Measurements from ENCODE around the gene PTPRE. TPM values are rescaled to one million over a fixed set of nuclear protein-coding genes. Genes with fewer than 3 reads are reported as not detected.

PTPRE gene
- polyA plus RNA-seq, 1 donor from 2014 or later, result 4.1 TPM

DNA sequence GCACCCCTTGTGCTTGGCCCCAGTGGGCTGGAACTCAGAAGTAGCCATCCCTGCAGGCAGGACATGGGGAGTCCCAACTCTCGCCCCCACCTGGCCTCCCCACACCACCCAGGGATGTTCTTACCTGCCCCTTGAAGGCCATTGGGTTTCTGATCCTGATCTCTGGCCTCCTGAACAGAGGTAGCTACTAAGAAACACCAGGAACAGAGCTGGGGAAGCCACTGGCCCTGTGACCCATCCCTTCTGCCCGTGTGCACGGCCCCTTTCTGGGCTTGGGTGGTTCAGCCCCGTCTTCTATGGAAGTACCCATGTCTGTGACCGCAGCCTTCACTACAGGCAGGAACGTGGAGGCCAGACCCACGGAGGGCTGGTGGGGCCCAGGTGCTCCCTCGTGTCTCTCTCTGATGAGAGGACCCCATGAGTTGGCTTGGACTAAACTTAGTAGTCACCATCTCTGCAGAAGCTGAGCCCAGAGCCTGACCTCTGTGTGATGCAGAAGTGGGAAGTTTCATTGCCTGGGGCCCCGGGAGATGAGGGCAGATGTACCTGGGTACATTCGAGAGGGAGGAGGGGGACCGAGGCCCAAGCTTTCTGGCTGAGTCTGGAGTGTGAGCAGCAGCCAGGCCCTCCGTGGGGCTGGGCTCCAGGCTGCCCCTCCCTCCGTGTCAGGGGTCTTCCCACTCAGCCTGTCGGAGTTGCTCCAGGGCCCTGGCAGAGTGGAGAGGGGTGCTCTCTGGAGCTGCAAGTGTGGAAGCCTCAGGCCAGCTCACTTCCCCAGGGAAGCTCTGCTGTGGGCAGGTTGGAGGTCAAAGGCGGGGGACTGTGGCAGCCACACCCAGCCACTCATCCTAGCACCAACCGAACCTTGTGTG, 138.3 kb downstream of the PTPRE start:
- Histone ChIP-seq H3K9ac (ENCODE audit: low read length) (no peak overlapping the region), H3K27ac (ENCODE audit: low read length) (no peak overlapping the region), H2AFZ (ENCODE audit: low read depth, low read length) (no peak overlapping the region), H4K20me1 (ENCODE audit: insufficient read depth) (no peaks in the 10 kb centered on the region), H3K27me3 (ENCODE audit: insufficient read depth, low read depth, low read length) (no peaks in the 10 kb centered on the region), H3K9me2 (ENCODE audit: insufficient read depth, low read length) (no peaks in the 10 kb centered on the region), H3K36me3 (ENCODE audit: insufficient read depth, low read length) (no peaks in the 10 kb centered on the region), H3F3A (ENCODE audit: insufficient read depth, low read length, poor library complexity, severe bottlenecking) (no peaks in the 10 kb centered on the region), H3K4me3 (ENCODE audit: low read length) (no peak overlapping the region), H3K4me2 (ENCODE audit: low read length) (no peak overlapping the region), H3K9me3 (ENCODE audit: low read length) (no peaks in the 10 kb centered on the region), H3K79me2 (replicated peaks; ENCODE audit: insufficient read depth, low read length) (no peaks in the 10 kb centered on the region)
- TF ChIP-seq TAF1 (IDR thresholded peaks at IDR 0.05; ENCODE audit: low read depth) (no peak), EP300 (conservative IDR thresholded peaks at IDR 0.05; ENCODE audit: poor library complexity, severe bottlenecking) (no peak), CTCF (IDR thresholded peaks at IDR 0.05; ENCODE audit: poor library complexity, severe bottlenecking) (no peak), MXI1 (conservative IDR thresholded peaks at IDR 0.05; ENCODE audit: poor library complexity, severe bottlenecking) (no peak), RAD21 (conservative IDR thresholded peaks at IDR 0.05) (no peak), SMC3 (conservative IDR thresholded peaks at IDR 0.05; ENCODE audit: poor library complexity) (no peak), POLR2AphosphoS5 (IDR thresholded peaks at IDR 0.05) (no peak), EZH2 (IDR thresholded peaks at IDR 0.05; ENCODE audit: borderline replicate concordance, insufficient read depth, low read length, poor library complexity, severe bottlenecking) (no peak), REST (IDR thresholded peaks at IDR 0.05; ENCODE audit: borderline replicate concordance) (no peak)

- H3K4me3 ChIP-seq (ENCODE audit: low read length), result no peak overlapping the region
- H3K79me2 ChIP-seq (replicated peaks; ENCODE audit: insufficient read depth, low read length), result no peaks in the 10 kb centered on the region
- no peak overlapping the region for H3K27ac ChIP-seq (ENCODE audit: low read length)
- no peaks in the 10 kb centered on the region for H4K20me1 ChIP-seq (ENCODE audit: insufficient read depth)
- H3K27me3 ChIP-seq (ENCODE audit: insufficient read depth, low read depth, low read length), result no peaks in the 10 kb centered on the region
- no peak overlapping the region for H3K4me2 ChIP-seq (ENCODE audit: low read length)
- no peaks in the 10 kb centered on the region for H3K9me2 ChIP-seq (ENCODE audit: insufficient read depth, low read length)
- no peak for TF ChIP-seq CTCF (IDR thresholded peaks at IDR 0.05; ENCODE audit: poor library complexity, severe bottlenecking)
- TF ChIP-seq REST (IDR thresholded peaks at IDR 0.05; ENCODE audit: borderline replicate concordance), result no peak
- H3F3A ChIP-seq (ENCODE audit: insufficient read depth, low read length, poor library complexity, severe bottlenecking), result no peaks in the 10 kb centered on the region
- H3K9me3 ChIP-seq (ENCODE audit: low read length), result no peaks in the 10 kb centered on the region
- no peak overlapping the region for H3K9ac ChIP-seq (ENCODE audit: low read length)
- no peaks in the 10 kb centered on the region for H3K36me3 ChIP-seq (ENCODE audit: insufficient read depth, low read length)
- H2AFZ ChIP-seq (ENCODE audit: low read depth, low read length), result no peak overlapping the region
Observed at GRCh38 chr10:128045833-128046120, 138.9 kb downstream of the PTPRE start.

Measured in neural cell (in vitro differentiated cells).